Fibroblast of lung (primary cell): ENCODE data around the gene CDX1. TPM values are rescaled to one million over a fixed set of nuclear protein-coding genes. Genes with fewer than 3 reads are reported as not detected.

Source experiments
- DNase-seq, 2 donors: peaks; one replicate each; pipeline versions ENCODE4 v3.0.0 to v3.0.0-alpha.2; 2010; ENCODE audit warnings: low read depth in 2 of 2
- H2AFZ ChIP-seq: 2 replicates; pipeline ENCODE4 v1.5.1; 2012; ENCODE audit warnings: low read length, control low read depth, inconsistent platforms
- H3K27ac ChIP-seq: 2 replicates; pipeline ENCODE4 v1.5.1; 2011; ENCODE audit warnings: low read length, control low read depth; ENCODE audit not compliant: insufficient read depth
- H3K27me3 ChIP-seq: 2 replicates; pipeline ENCODE4 v1.5.1; 2011; ENCODE audit warnings: mild to moderate bottlenecking, low read length; ENCODE audit not compliant: control insufficient read depth, insufficient read depth
- H3K36me3 ChIP-seq: 2 replicates; pipeline ENCODE4 v1.5.1; 2011; ENCODE audit warnings: low read length; ENCODE audit not compliant: control insufficient read depth, insufficient read depth
- H3K4me1 ChIP-seq: 2 replicates; pipeline ENCODE4 v1.5.1; 2011; ENCODE audit warnings: low read length; ENCODE audit not compliant: control insufficient read depth, insufficient read depth; ENCODE audit errors: extremely low read depth
- H3K4me2 ChIP-seq: 2 replicates; pipeline ENCODE4 v1.5.1; 2011; ENCODE audit warnings: low read length, control low read depth; ENCODE audit not compliant: insufficient read depth; ENCODE audit errors: extremely low read depth
- H3K4me3 ChIP-seq, 4 experiments: fragments of 200-600 bp in 1 of 4; sonication (generic) in 1 of 4; replicated peaks in 1 of 4; 2 replicates each; pipeline ENCODE4 v1.5.1; 2011 to 2016; ENCODE audit warnings: low read length in 4 of 4, low read depth in 3 of 4, mild to moderate bottlenecking in 3 of 4, control low read depth in 2 of 4, inconsistent platforms in 1 of 4, mixed read lengths in 1 of 4; ENCODE audit not compliant: insufficient read depth in 1 of 4; ENCODE audit errors: control extremely low read depth in 1 of 4
- H3K79me2 ChIP-seq: 2 replicates; pipeline ENCODE4 v1.5.1; 2012; ENCODE audit warnings: mild to moderate bottlenecking, low read length, inconsistent platforms; ENCODE audit not compliant: control insufficient read depth, insufficient read depth
- H3K9ac ChIP-seq: 2 replicates; pipeline ENCODE4 v1.5.1; 2011; ENCODE audit warnings: mild to moderate bottlenecking, low read length, control low read depth; ENCODE audit not compliant: insufficient read depth
- H3K9me3 ChIP-seq: 2 replicates; pipeline ENCODE4 v1.5.1; 2012; ENCODE audit warnings: low read depth, low read length; ENCODE audit not compliant: control insufficient read depth, insufficient read depth
- H4K20me1 ChIP-seq: 2 replicates; pipeline ENCODE4 v1.5.1; 2011; ENCODE audit warnings: low read length; ENCODE audit not compliant: control insufficient read depth, insufficient read depth; ENCODE audit errors: extremely low read depth
- EZH2 ChIP-seq: IDR thresholded peaks from 2 replicates; pipeline ENCODE4 v1.5.1; 2012; ENCODE audit warnings: low read length, control low read depth, mild to moderate bottlenecking; ENCODE audit errors: missing control alignments
- polyA plus RNA-seq, 2 donors: library from polyadenylated mRNA; depleted of rRNA in 1 of 2; stranded (reverse) in 1 of 2; unstranded in 1 of 2; fragments of >200 nt; gene quantifications; 2 replicates each; pipeline ENCODE4 v1.2.1, GENCODE V29; 2011 to 2012; ENCODE audit warnings: missing spikeins in 1 of 2
- total RNA-seq: library from RNA; depleted of rRNA; stranded (reverse); fragments of >200 nt; gene quantifications from 2 replicates; pipeline ENCODE4 v1.2.1, GENCODE V29; 2014
- TF ChIP-seq, protein P1 (sequence below), 2 donors: IDR thresholded peaks in 1 of 2; conservative IDR thresholded peaks in 1 of 2; 1 replicate in 1 of 2; 2 replicates in 1 of 2; pipeline ENCODE4 v1.5.1; 2011 to 2012; ENCODE audit warnings: low read length in 2 of 2, control low read depth in 1 of 2, inconsistent platforms in 1 of 2, low read depth in 1 of 2, mild to moderate bottlenecking in 1 of 2

The CDX1 gene
- total and polyA plus RNA-seq, 2 donors (not counting 1 experiment from before 2014, with no cell fraction given) = 0.33 to 1.8 TPM

DNA sequence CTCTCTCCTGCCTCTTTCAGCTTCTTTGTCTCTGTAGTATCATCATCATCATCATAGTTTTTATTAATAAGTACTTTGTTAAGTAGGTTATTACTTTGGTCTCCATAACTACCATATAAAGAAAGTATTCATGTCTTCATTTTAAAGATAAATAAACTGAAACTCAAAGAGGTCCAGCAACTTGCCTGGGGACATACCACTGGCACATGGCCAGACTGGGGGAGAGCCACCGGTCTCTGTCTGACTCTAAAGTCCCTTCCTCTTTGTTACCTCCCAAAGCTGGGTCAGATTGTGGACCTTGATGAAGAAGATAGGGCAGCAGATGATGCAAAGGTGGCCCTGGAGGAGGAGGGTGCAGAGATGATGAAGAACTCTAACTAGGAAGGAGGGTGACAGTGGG, 8.5 kb downstream of the CDX1 start:
- Histone ChIP-seq H2AFZ (no peak overlapping the region), H3K79me2 (no peaks in the 10 kb centered on the region), H3K36me3 (no peaks in the 10 kb centered on the region), H3K9me3 (no peaks in the 10 kb centered on the region), H3K9ac (no peak overlapping the region), H4K20me1 (no peaks in the 10 kb centered on the region), H3K4me2 (no peak overlapping the region), H3K27me3 (peaks cover 12% of the 10 kb centered on the region), H3K27ac (no peak overlapping the region), H3K4me1 (no peaks in the 10 kb centered on the region), H3K4me3 (no peak overlapping the region)
- TF ChIP-seq, protein P1, sequence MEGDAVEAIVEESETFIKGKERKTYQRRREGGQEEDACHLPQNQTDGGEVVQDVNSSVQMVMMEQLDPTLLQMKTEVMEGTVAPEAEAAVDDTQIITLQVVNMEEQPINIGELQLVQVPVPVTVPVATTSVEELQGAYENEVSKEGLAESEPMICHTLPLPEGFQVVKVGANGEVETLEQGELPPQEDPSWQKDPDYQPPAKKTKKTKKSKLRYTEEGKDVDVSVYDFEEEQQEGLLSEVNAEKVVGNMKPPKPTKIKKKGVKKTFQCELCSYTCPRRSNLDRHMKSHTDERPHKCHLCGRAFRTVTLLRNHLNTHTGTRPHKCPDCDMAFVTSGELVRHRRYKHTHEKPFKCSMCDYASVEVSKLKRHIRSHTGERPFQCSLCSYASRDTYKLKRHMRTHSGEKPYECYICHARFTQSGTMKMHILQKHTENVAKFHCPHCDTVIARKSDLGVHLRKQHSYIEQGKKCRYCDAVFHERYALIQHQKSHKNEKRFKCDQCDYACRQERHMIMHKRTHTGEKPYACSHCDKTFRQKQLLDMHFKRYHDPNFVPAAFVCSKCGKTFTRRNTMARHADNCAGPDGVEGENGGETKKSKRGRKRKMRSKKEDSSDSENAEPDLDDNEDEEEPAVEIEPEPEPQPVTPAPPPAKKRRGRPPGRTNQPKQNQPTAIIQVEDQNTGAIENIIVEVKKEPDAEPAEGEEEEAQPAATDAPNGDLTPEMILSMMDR (conservative IDR thresholded peaks at IDR 0.05 in 1 of 2, IDR thresholded peaks at IDR 0.05 in 1 of 2; ENCODE audit: low read depth in 1 of 2, low read length in 2 of 2) = no peak
- TF ChIP-seq EZH2 = no peak
- no peak for DNase-seq

DNA sequence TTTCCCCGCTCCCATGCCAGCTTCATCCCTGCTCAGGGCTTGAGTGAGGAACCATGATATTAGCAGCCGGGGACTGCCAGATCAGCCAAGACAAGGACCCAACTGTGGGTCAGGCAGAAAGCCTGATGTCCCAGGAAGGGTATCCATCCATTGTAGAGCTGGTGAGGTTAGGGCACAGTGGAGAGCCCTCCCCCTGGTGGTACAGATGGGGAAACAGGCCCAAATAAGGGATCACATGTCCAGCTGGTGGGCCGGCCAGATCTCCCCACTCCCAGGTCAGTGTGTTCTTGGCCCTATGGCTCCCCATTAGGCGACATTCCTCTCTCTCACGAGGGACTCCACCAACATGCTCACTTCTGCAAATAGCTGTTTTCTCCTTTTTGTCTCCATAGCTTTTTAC, 9.0 kb downstream of the CDX1 start:
- H3K9ac ChIP-seq = no peak overlapping the region
- peaks cover 8% of the 10 kb centered on the region for H3K27me3 ChIP-seq
- no peaks in the 10 kb centered on the region for H3K36me3 ChIP-seq
- no peaks in the 10 kb centered on the region for H3K79me2 ChIP-seq
- no peaks in the 10 kb centered on the region for H3K9me3 ChIP-seq
- peaks cover 3% of the 10 kb centered on the region for H3K4me1 ChIP-seq
- no peaks in the 10 kb centered on the region for H4K20me1 ChIP-seq
- no peak overlapping the region for H3K4me2 ChIP-seq
- peak in 1 of 2 donors; percentile 26 for DNase-seq
- no peak overlapping the region for H3K27ac ChIP-seq
- TF ChIP-seq EZH2 = no peak
- TF ChIP-seq, protein P1 (conservative IDR thresholded peaks at IDR 0.05 in 1 of 2, IDR thresholded peaks at IDR 0.05 in 1 of 2; ENCODE audit: low read depth in 1 of 2, low read length in 2 of 2) = peak; percentile 45 to 59
- no peak overlapping the region for H2AFZ ChIP-seq
- no peak overlapping the region for H3K4me3 ChIP-seq

DNA sequence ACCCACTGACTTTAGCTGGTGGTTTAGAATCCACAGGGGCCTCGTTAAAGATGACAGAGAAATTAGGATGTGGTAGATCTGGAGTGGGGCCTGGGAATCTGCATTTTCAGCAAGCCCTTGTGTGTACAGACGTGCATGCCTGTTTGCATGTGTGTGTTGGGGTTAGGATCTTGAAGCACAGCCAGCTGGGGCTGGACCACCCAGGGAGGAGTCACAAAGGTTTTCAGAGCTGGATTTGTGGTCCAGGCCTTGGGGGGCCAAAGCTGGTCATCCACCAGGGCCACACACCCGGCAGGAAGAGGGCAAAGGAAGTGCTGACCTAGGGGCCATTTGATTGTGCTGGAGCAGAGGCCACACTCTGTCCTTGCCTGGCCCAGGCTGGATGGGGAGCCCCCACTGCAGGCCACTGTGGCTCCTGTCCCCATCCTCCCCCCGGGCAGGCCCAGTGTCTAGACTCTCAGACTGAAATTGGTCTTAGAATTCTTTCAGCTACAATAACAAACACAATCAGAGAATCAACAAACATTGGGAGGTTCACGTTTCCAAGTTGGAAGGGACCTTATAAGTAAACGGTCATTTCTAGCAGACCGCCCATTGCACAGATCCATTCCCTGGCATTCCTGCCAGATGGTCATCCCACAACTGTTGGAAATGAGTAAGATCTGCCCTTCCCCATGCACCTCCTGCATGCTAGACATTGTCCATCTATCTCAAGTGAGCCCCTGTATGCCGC, 10.3 kb downstream of the CDX1 start:
- H3K79me2 ChIP-seq = no peaks in the 10 kb centered on the region
- no peak overlapping the region for H3K4me3 ChIP-seq
- no peak overlapping the region for H3K4me2 ChIP-seq
- TF ChIP-seq, protein P1 (conservative IDR thresholded peaks at IDR 0.05 in 1 of 2, IDR thresholded peaks at IDR 0.05 in 1 of 2; ENCODE audit: low read depth in 1 of 2, low read length in 2 of 2) = no peak
- no peak for TF ChIP-seq EZH2
- DNase-seq = peak; percentile 17 to 73
- H3K4me1 ChIP-seq = peaks cover 8% of the 10 kb centered on the region
- H3K27ac ChIP-seq = no peak overlapping the region
- H3K9me3 ChIP-seq = no peaks in the 10 kb centered on the region
- no peak overlapping the region for H2AFZ ChIP-seq
- no peaks in the 10 kb centered on the region for H3K36me3 ChIP-seq
- H3K9ac ChIP-seq = no peak overlapping the region
- peaks cover 5% of the 10 kb centered on the region for H3K27me3 ChIP-seq
- no peaks in the 10 kb centered on the region for H4K20me1 ChIP-seq
